ENCODE data around the gene TMEM158.
A peak's percentile ranks its signal among the peaks of the same experiment; 100 is the strongest.

Gene TMEM158

GRCh38 chr3:45226206-45226915 lies at the start of gene TMEM158:
TMEM158 (minus strand) TSS chr3:45226287; CDS start chr3:45226027, 260 bp downstream.
- DNase-seq (ENCODE audit: low spot score) = peak; percentile 79

GRCh38 chr3:45275006-45275704 lies 49.1 kb upstream of the TMEM158 start:
- no peak for DNase-seq (ENCODE audit: low spot score)

GRCh38 chr3:45273681-45274515 lies 47.8 kb upstream of the TMEM158 start:
- no peak for DNase-seq (ENCODE audit: low spot score)

- no peak for DNase-seq (ENCODE audit: low spot score)
Observed at GRCh38 chr3:45272828-45273470, 46.9 kb upstream of the TMEM158 start.

GRCh38 chr3:45272032-45272810 lies 46.1 kb upstream of the TMEM158 start:
- DNase-seq (ENCODE audit: low spot score) = no peak

GRCh38 chr3:45269952-45270351 lies 43.9 kb upstream of the TMEM158 start:
- no peak for DNase-seq (ENCODE audit: low spot score)

GRCh38 chr3:45267097-45267496 lies 41.0 kb upstream of the TMEM158 start:
- DNase-seq (ENCODE audit: low spot score) = no peak

- DNase-seq (ENCODE audit: low spot score) = no peak
Observed at GRCh38 chr3:45261333-45262110, 35.4 kb upstream of the TMEM158 start.

GRCh38 chr3:45259133-45259532 lies 33.0 kb upstream of the TMEM158 start:
- no peak for DNase-seq (ENCODE audit: low spot score)

- no peak for DNase-seq (ENCODE audit: low spot score)
Observed at GRCh38 chr3:45258317-45258716, 32.2 kb upstream of the TMEM158 start.

GRCh38 chr3:45253316-45253715 lies 27.2 kb upstream of the TMEM158 start:
- DNase-seq (ENCODE audit: low spot score) = no peak

- no peak for DNase-seq (ENCODE audit: low spot score)
Observed at GRCh38 chr3:45252826-45253225, 26.7 kb upstream of the TMEM158 start.

GRCh38 chr3:45249391-45249790 lies 23.3 kb upstream of the TMEM158 start:
- no peak for DNase-seq (ENCODE audit: low spot score)

GRCh38 chr3:45246241-45246640 lies 20.2 kb upstream of the TMEM158 start:
- no peak for DNase-seq (ENCODE audit: low spot score)

- no peak for DNase-seq (ENCODE audit: low spot score)
Observed at GRCh38 chr3:45244356-45244755, 18.3 kb upstream of the TMEM158 start.

- DNase-seq (ENCODE audit: low spot score) = no peak
Observed at GRCh38 chr3:45241206-45241605, 15.1 kb upstream of the TMEM158 start.

- no peak for DNase-seq (ENCODE audit: low spot score)
Observed at GRCh38 chr3:45240292-45240691, 14.2 kb upstream of the TMEM158 start.

GRCh38 chr3:45239254-45239653 lies 13.2 kb upstream of the TMEM158 start:
- DNase-seq (ENCODE audit: low spot score) = no peak

- DNase-seq (ENCODE audit: low spot score) = no peak
Observed at GRCh38 chr3:45236964-45237363, 10.9 kb upstream of the TMEM158 start.

GRCh38 chr3:45235409-45235808 lies 9.3 kb upstream of the TMEM158 start:
- DNase-seq (ENCODE audit: low spot score) = no peak

GRCh38 chr3:45234250-45234649 lies 8.2 kb upstream of the TMEM158 start:
- DNase-seq (ENCODE audit: low spot score) = no peak

All from putamen (tissue), 1 donor.